ACC112 (cell line): ENCODE measurements around the gene VAMP5.
A peak's percentile ranks its signal among the peaks of the same experiment; 100 is the strongest.
"Not testable (repeated sequence)": the region's sequence is repeated elsewhere in the genome, so short reads cannot be mapped to it uniquely, and the experiment has no call there.

ENCODE experiments used
- H2AFZ ChIP-seq: fragments of 200-600 bp; sonication (generic); one replicate; pipeline ENCODE4 v1.6.0; 2017; ENCODE audit warnings: antibody characterized with exemption, low read length; ENCODE audit not compliant: unreplicated experiment
- H3K27ac ChIP-seq: fragments of 200-600 bp; sonication (generic); 2 replicates; pipeline ENCODE4 v1.5.1; 2014; ENCODE audit warnings: low read depth, mild to moderate bottlenecking, antibody characterized with exemption, low read length, moderate library complexity
- H3K27me3 ChIP-seq: fragments of 200-600 bp; sonication (generic); 2 replicates; pipeline ENCODE4 v1.6.1; 2014; ENCODE audit warnings: mild to moderate bottlenecking, antibody characterized with exemption, low read length, moderate library complexity, mixed read lengths; ENCODE audit not compliant: insufficient read depth
- H3K36me3 ChIP-seq: fragments of 200-600 bp; sonication (generic); 2 replicates; pipeline ENCODE4 v1.6.1; 2016; ENCODE audit warnings: mild to moderate bottlenecking, antibody characterized with exemption, low read length, moderate library complexity, mixed read lengths; ENCODE audit not compliant: insufficient read depth
- H3K4me1 ChIP-seq: fragments of 200-600 bp; sonication (generic); one replicate; pipeline ENCODE4 v1.6.1; 2016; ENCODE audit warnings: low read length, mixed read lengths; ENCODE audit not compliant: insufficient read depth, unreplicated experiment, control insufficient read depth
- H3K4me3 ChIP-seq: fragments of 200-600 bp; sonication (generic); 2 replicates; pipeline ENCODE4 v1.5.1; 2014; ENCODE audit warnings: mild to moderate bottlenecking, low read depth, low read length
- H3K79me2 ChIP-seq: fragments of 200-600 bp; sonication (generic); one replicate; pipeline ENCODE4 v1.6.0; 2016; ENCODE audit warnings: low read length; ENCODE audit not compliant: control insufficient read depth, unreplicated experiment, insufficient read depth

The VAMP5 gene

DNA sequence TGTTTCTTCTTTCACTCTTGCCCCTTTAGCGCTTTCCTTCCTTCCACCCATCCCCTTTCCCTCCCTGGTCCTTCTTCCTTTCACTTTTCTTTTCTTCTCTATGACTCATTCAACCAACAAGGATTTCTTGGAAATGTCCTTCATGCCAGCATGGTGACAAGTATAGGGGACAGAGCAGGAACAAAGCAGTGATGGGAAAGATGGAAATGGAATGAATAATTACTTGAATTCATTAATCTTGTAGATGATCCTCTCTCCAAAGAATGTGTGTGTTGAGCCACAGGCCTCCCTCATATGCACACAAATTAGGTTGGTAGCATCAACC lies 1.5 kb downstream of the VAMP5 start:
- Histone ChIP-seq H3K79me2 (peaks cover 8% of the 10 kb centered on the region), H3K27ac (peak overlapping the region; percentile 64), H3K36me3 (no peaks in the 10 kb centered on the region), H3K27me3 (no peaks in the 10 kb centered on the region), H2AFZ (no peak overlapping the region), H3K4me1 (peaks cover 47% of the 10 kb centered on the region), H3K4me3 (peak overlapping the region; percentile 94)

DNA sequence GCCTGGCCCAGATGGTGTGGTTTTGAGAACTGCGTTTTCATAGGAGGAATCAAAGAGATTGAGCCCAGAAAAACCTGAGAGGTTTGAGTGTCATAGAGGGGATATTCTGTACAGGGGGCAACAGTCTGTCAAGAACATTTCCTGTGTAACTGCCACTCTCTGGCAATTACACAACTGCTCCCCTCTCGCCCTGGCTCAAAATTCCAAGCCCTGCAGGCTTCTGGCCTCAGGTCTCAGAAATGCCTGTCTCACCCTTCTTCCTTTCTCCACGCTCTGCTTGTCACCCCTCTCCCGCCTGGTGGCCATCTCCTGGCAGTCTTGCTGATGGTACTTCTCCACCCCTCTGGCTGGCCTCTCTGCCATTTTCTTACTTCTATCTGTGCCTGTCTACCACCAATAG lies 4.0 kb downstream of the VAMP5 start:
- Histone ChIP-seq H3K27ac (no peak overlapping the region), H3K4me1 (peaks cover 55% of the 10 kb centered on the region), H3K79me2 (peaks cover 12% of the 10 kb centered on the region)

DNA sequence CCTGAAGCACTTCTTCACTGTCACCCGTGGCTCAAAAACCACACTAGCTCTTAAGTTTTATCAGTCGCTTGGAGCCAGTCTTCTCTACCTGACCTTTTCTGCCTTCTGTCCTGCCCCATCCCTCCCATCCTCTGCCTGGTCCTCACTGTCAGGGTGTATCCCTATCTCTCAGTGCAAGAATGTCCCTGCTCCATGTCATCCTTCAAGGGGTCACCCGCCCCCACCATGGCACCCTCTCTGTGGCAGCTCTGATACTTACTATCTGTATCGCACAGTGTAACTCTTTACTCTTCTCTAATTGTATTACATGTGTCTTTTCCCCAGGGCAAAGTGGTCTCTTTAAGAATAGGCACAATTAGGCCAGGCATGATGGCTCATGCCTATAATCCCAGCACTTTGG lies 4.4 kb downstream of the VAMP5 start:
- Histone ChIP-seq H3K27ac (no peak overlapping the region), H3K4me3 (no peak overlapping the region), H3K4me1 (peaks cover 53% of the 10 kb centered on the region), H2AFZ (no peak overlapping the region), H3K79me2 (peaks cover 12% of the 10 kb centered on the region), H3K27me3 (no peaks in the 10 kb centered on the region), H3K36me3 (no peaks in the 10 kb centered on the region)

More for the DNA sequence above, 4.0 kb downstream of the VAMP5 start:
- no peak overlapping the region for H3K4me3 ChIP-seq
- no peaks in the 10 kb centered on the region for H3K36me3 ChIP-seq
- no peaks in the 10 kb centered on the region for H3K27me3 ChIP-seq
- no peak overlapping the region for H2AFZ ChIP-seq

DNA sequence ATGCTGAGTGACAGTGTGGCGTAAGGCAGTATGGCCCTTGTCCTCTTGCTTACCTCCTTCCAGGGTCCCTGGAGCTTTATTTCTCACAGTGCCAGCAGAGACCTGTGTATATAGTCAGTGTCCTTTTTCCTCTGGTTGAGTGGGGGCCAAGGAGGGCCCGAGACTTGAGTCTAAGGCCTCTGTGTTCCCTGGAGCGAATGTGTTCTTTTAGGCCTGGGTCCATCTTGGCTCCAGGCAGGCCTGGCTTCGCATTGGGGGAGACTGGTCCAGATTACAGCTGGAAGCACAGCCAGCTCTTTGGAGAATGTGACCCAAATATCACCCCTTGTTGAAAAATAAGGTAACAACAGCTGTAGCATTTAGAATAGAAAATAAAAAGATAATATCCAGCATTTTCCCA lies 5.0 kb downstream of the VAMP5 start:
- H3K27me3 ChIP-seq = no peaks in the 10 kb centered on the region
- no peak overlapping the region for H3K4me3 ChIP-seq
- peaks cover 9% of the 10 kb centered on the region for H3K79me2 ChIP-seq
- H3K4me1 ChIP-seq = peaks cover 51% of the 10 kb centered on the region
- H2AFZ ChIP-seq = no peak overlapping the region
- peak overlapping the region; percentile 86 for H3K27ac ChIP-seq
- H3K36me3 ChIP-seq = no peaks in the 10 kb centered on the region

DNA sequence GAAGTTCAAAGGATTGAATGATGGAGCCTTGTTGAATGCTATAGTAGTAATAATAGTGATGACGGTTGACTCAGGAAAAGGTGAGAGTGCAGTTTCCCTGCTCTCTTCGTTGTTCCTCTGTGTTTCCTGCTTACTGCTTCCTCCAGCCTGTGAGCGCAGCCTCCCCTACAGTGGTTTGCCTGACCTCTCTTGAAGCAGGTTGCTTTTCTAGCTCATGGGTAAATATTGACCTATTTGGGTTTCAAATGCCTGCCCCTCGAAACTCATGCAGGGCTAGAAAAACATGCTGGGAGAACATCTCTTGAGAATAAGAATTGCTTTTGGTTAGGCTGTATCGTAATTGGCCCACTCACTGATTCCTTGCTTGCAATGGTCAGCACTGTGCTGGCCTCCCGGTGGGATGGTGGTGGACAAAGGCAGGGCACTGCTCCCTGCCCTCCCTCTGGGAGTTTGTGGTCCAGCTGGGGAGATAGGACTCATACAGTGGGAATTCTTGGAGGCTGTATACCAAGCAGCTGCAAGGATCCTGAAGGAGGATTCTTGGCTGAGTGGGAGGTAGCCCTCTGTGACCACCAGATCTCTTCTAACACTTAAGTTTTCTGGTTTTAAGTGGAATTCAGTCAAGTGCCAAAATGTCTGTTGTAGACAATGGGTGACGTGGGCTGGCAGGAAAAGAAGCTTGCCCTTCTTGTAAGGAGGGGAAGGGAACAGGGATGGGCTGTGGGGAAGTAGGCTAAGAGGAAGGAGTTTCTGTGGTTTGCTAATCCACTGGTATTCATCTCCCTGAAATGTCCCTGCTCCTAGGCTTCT lies 6.0 kb downstream of the VAMP5 start:
- Histone ChIP-seq H3K27me3 (no peaks in the 10 kb centered on the region), H3K36me3 (no peaks in the 10 kb centered on the region), H2AFZ (no peak overlapping the region), H3K27ac (peak overlapping the region; percentile 86), H3K79me2 (peaks cover 16% of the 10 kb centered on the region), H3K4me1 (peaks cover 53% of the 10 kb centered on the region), H3K4me3 (no peak overlapping the region)

DNA sequence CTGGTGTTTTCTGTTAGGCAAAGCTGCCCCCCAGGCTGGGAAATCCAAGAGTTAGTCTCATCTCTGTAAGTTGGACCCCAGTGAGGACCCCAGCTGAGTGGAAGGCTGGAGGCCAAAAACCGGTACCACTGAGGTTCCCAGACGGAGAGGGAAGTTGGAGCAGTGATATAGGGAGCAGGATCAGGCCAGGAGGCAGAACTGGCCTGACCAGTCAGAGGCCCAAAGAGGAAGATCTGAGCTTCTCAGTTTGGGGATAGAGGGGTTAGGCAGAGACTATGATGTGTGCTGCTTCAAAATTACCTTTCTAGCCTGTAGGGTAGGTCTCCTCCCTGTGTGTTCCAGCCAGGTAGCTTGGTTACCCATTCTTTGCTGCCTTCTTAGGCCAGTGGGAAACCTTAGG lies 6.7 kb downstream of the VAMP5 start:
- no peak overlapping the region; the same call in 1 of the 2 replicates for H3K4me3 ChIP-seq
- no peak overlapping the region for H2AFZ ChIP-seq
- H3K27me3 ChIP-seq = no peaks in the 10 kb centered on the region
- peaks cover 45% of the 10 kb centered on the region for H3K4me1 ChIP-seq
- peaks cover 20% of the 10 kb centered on the region for H3K79me2 ChIP-seq
- H3K36me3 ChIP-seq = no peaks in the 10 kb centered on the region
- H3K27ac ChIP-seq = peak overlapping the region; percentile 86

DNA sequence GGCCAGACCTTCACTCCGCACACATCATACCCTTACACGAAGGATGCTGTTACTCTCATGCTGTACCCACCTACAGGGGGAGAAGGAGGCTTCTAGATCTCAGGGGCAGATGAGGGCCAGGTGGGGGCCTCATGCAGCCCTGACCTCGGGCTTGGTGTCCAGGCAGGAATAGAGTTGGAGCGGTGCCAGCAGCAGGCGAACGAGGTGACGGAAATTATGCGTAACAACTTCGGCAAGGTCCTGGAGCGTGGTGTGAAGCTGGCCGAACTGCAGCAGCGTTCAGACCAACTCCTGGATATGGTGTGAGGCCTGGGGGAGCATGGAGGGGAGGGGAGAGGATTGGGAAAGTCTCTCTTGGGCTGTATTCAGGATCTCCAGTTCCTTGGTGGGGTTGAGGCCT lies 7.3 kb downstream of the VAMP5 start:
- Histone ChIP-seq H3K4me1 (peaks cover 47% of the 10 kb centered on the region), H3K79me2 (peaks cover 27% of the 10 kb centered on the region), H3K4me3 (no peak overlapping the region), H3K27ac (peak overlapping the region; percentile 86; the same call in 1 of the 2 replicates), H2AFZ (no peak overlapping the region), H3K36me3 (no peaks in the 10 kb centered on the region), H3K27me3 (no peaks in the 10 kb centered on the region)

DNA sequence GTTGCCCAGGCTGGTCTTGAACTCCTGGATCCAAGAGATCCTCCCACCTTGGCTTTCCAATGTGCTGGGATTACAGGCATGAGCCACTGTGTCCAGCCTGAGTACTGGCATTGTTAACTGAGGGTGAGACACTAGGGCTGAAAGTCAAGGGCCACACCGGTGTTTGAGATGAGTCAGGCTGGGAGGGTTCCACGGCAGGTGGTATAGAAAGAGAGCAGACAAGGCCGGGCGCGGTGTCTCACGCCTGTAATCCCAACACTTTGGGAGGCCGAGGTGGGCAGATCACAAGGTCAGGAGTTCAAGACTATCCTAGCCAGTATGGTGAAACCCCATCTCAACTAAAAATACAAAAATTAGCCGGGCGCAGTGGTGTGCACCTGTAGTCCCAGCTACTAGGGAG lies 8.1 kb downstream of the VAMP5 start:
- not testable (repeated sequence) for H3K36me3 ChIP-seq, H3K27me3 ChIP-seq, H3K27ac ChIP-seq, H3K4me3 ChIP-seq, H2AFZ ChIP-seq
- Histone ChIP-seq H3K79me2 (peaks cover 34% of the 10 kb centered on the region), H3K4me1 (peaks cover 50% of the 10 kb centered on the region)

DNA sequence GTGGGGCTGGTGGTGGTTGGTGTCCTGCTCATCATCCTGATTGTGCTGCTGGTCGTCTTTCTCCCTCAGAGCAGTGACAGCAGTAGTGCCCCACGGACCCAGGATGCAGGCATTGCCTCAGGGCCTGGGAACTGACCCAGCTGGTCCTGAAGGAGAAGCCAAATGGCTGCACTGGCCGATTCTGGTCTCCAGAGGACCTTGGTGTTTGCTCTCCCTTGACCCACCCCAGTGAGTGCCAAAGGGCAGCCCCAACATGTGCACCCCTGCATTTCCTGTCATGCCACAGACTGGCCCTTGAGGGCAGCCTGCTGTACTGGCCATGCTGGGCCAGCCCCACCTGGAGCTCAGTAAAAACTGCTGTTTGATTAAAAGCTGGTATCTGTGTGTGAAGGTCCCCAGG lies 8.8 kb downstream of the VAMP5 start:
- H3K27me3 ChIP-seq = no peaks in the 10 kb centered on the region
- H2AFZ ChIP-seq = no peak overlapping the region
- H3K4me1 ChIP-seq = peaks cover 43% of the 10 kb centered on the region
- H3K27ac ChIP-seq = no peak overlapping the region
- H3K4me3 ChIP-seq = no peak overlapping the region
- H3K36me3 ChIP-seq = no peaks in the 10 kb centered on the region
- H3K79me2 ChIP-seq = peaks cover 36% of the 10 kb centered on the region

DNA sequence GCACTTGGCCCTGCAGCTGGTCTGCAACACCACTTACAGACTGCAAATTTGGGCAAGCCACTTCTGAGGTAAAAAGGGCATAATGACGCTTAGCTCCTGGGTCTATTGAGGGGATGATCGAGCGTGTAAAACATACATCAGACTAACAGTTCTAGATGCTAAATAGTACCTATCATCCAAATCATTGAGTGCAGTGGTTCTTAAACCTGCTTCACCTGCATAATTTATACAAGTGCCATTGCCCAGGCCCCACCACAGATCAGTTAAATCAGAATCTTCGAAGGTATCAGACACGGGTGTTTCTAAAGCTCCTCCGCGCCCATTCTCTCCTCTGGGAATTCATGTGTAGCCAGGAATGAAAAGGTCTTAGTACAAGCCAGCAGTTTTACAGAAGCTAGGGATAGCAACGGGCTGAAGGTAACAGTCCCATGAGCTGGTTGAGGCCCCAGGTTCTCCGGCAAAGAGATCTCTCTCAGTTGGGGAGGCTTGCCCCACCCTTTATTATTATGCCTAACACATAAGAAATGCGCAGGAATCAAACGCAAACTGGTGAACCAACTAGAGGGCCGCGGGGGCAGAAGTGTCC lies 10.6 kb downstream of the VAMP5 start:
- H3K27ac ChIP-seq = peak overlapping the region; percentile 81
- H3K27me3 ChIP-seq = no peaks in the 10 kb centered on the region
- H3K4me1 ChIP-seq = peaks cover 33% of the 10 kb centered on the region
- peak overlapping the region; percentile 80 for H2AFZ ChIP-seq
- no peaks in the 10 kb centered on the region for H3K36me3 ChIP-seq
- peak overlapping the region; percentile 98 for H3K4me3 ChIP-seq
- peaks cover 32% of the 10 kb centered on the region for H3K79me2 ChIP-seq
